K562 (cell line): ENCODE results near the gene PGAP2. TPM values are rescaled to one million over a fixed set of nuclear protein-coding genes. Genes with fewer than 3 reads are reported as not detected.

Experiments
- CBX5 ChIP-seq: IDR thresholded peaks from 2 replicates; pipeline ENCODE4 v1.6.1; 2014; ENCODE audit warnings: low read depth, borderline replicate concordance
- DLX4 ChIP-seq: fragments of 250-450 bp; sonication (Bioruptor Pico); IDR thresholded peaks from 2 replicates; pipeline ENCODE4 v1.6.1; 2021; ENCODE audit warnings: mild to moderate bottlenecking
- E2F8 ChIP-seq: fragments of 450-650 bp; IDR thresholded peaks from 2 replicates; pipeline ENCODE4 v1.7.1; 2018; ENCODE audit warnings: mild to moderate bottlenecking, low read depth; ENCODE audit not compliant: partially characterized antibody
- EGR1 ChIP-seq: fragments of 450-650 bp; conservative IDR thresholded peaks from 2 replicates; pipeline ENCODE4 v1.6.1; 2017; ENCODE audit warnings: mild to moderate bottlenecking
- HNRNPK ChIP-seq: fragments of 200-400 bp; formaldehyde crosslinking; IDR thresholded peaks from one replicate; pipeline ENCODE4 v1.6.1; 2018; ENCODE audit warnings: mild to moderate bottlenecking, low read depth, low read length; ENCODE audit not compliant: poor library complexity, severe bottlenecking
- KAT7 ChIP-seq: sonication (generic); formaldehyde crosslinking; IDR thresholded peaks from 2 replicates; pipeline ENCODE4 v1.8.0; 2022; ENCODE audit warnings: missing genetic modification reagents, mild to moderate bottlenecking, borderline replicate concordance
- KLF16 ChIP-seq: IDR thresholded peaks from 2 replicates; pipeline ENCODE4 v1.6.1; 2016; ENCODE audit warnings: antibody characterized with exemption
- MYNN ChIP-seq, 2 experiments: sonication (generic); formaldehyde crosslinking in 1 of 2; IDR thresholded peaks; 2 replicates each; pipeline versions ENCODE4 v1.5.0 to v1.6.1; 2016 to 2020; ENCODE audit warnings: antibody characterized with exemption in 1 of 2, missing genetic modification reagents in 1 of 2
- POLR2AphosphoS2 ChIP-seq: IDR thresholded peaks from 2 replicates; pipeline ENCODE4 v1.6.1; 2012; ENCODE audit warnings: low read length, improper control_type of control experiment
- PTTG1 ChIP-seq: fragments of 450-650 bp; IDR thresholded peaks from 2 replicates; pipeline ENCODE4 v1.6.1; 2016; ENCODE audit warnings: low read depth, mild to moderate bottlenecking, missing genetic modification characterization, missing compliant biosample characterization
- RFX1 ChIP-seq: fragments of 450-650 bp; IDR thresholded peaks from 2 replicates; pipeline ENCODE4 v1.6.1; 2016; ENCODE audit warnings: mild to moderate bottlenecking, moderate library complexity
- SNIP1 ChIP-seq: fragments of 450-650 bp; IDR thresholded peaks from 2 replicates; pipeline ENCODE4 v1.7.1; 2017; ENCODE audit warnings: low read depth, mild to moderate bottlenecking
- SP2 ChIP-seq: IDR thresholded peaks from 2 replicates; pipeline ENCODE4 v1.6.1; 2011; ENCODE audit warnings: mild to moderate bottlenecking, low read depth, low read length, moderate library complexity; ENCODE audit not compliant: poor library complexity, severe bottlenecking; ENCODE audit errors: extremely low read depth
- WHSC1 ChIP-seq: IDR thresholded peaks from one replicate; pipeline ENCODE4 v1.6.1; 2012; ENCODE audit warnings: low read length, control low read depth, inconsistent platforms
- ZBTB17 ChIP-seq: fragments of 450-650 bp; formaldehyde crosslinking; IDR thresholded peaks from 2 replicates; pipeline ENCODE4 v1.4.0; 2020; ENCODE audit warnings: mild to moderate bottlenecking
- ZNF277 ChIP-seq: fragments of 250-450 bp; sonication (Bioruptor Pico); IDR thresholded peaks from 2 replicates; pipeline ENCODE4 v1.8.0; 2022; ENCODE audit warnings: inconsistent platforms, mild to moderate bottlenecking, moderate library complexity, borderline replicate concordance
- ZNF518B ChIP-seq: fragments of 250-450 bp; sonication (Bioruptor Pico); IDR thresholded peaks from 2 replicates; pipeline ENCODE4 v1.5.0; 2021; ENCODE audit warnings: mild to moderate bottlenecking, moderate library complexity
- ZNF766 ChIP-seq: fragments of 200-800 bp; sonication (Bioruptor generic); conservative IDR thresholded peaks from 2 replicates; pipeline ENCODE4 v1.6.1; 2016; ENCODE audit warnings: missing genetic modification characterization, missing compliant biosample characterization
- ZNF780A ChIP-seq: fragments of 250-450 bp; sonication (Bioruptor Pico); IDR thresholded peaks from 2 replicates; pipeline ENCODE4 v1.5.0; 2021; ENCODE audit warnings: mild to moderate bottlenecking
- polyA plus RNA-seq, 8 experiments: library from polyadenylated mRNA; depleted of rRNA in 4 of 8; stranded (reverse) in 5 of 8; unstranded in 3 of 8; fragments of >200 nt; fragmentation: Nextera tagmentation in 2 of 8; fragmentation: Illumina TruSeq in 1 of 8; extraction: Ambion mirVana in 2 of 8; extraction: Trizol in 1 of 8; gene quantifications; 2 replicates each; pipeline versions ENCODE4 v1.2.1 to v1.2.3, GENCODE V29; 2011 to 2014; ENCODE audit warnings: inconsistent platforms in 1 of 8, missing spikeins in 1 of 8
- total RNA-seq, 7 experiments: library from RNA; depleted of rRNA in 6 of 7; stranded (reverse); fragments of >200 nt in 6 of 7; fragmentation: Illumina TruSeq in 2 of 7; extraction: Trizol in 2 of 7; gene quantifications; 2 replicates each; pipeline versions ENCODE4 v1.2.1 to v1.2.3, GENCODE V29; 2011 to 2021; ENCODE audit warnings: low replicate concordance in 1 of 7

PGAP2 gene
- total and polyA plus RNA-seq, 9 of the 15 experiments (the other 6 are each of a cell fraction or from before 2014, with no cell fraction given) = 17.9 to 47.2 (median 33.7) TPM

GRCh38 chr11:3834664-3835461 lies 26.5 kb downstream of the PGAP2 start (continued):
- no peak for TF ChIP-seq DLX4 (CRISPR knock-in tag)
- no peak; the same call in 1 of the 2 replicates for TF ChIP-seq ZBTB17 (CRISPR knock-in tag)
- no peak for TF ChIP-seq PTTG1 (tag)
- TF ChIP-seq EGR1 = 0 out of 2 replicates have a peak, but pooled peaks have one; percentile 30
- TF ChIP-seq POLR2AphosphoS2 = no peak; the same call in 1 of the 2 replicates
- peak; percentile 23; the same call in 1 of the 2 replicates for TF ChIP-seq ZNF766 (CRISPR knock-in tag)
- TF ChIP-seq CBX5 = peak; percentile 56
- peak; percentile 93 for TF ChIP-seq MYNN (IDR thresholded peaks at IDR 0.05)
- no peak for TF ChIP-seq MYNN (CRISPR knock-in tag; IDR thresholded peaks at IDR 0.05)
- no peak for TF ChIP-seq SNIP1
- TF ChIP-seq KAT7 (CRISPR knock-in tag) = no peak
- TF ChIP-seq ZNF277 (CRISPR knock-in tag) = no peak
- TF ChIP-seq ZNF780A (CRISPR knock-in tag) = no peak
- TF ChIP-seq WHSC1 = no peak
- TF ChIP-seq SP2 = no peak
- TF ChIP-seq KLF16 = peak; percentile 77; the same call in 1 of the 2 replicates
- no peak for TF ChIP-seq RFX1
- TF ChIP-seq ZNF518B = no peak
- TF ChIP-seq E2F8 = no peak
- TF ChIP-seq HNRNPK = no peak
